Bronchial epithelial cell (primary cell): ENCODE results near the gene TBX20. TPM values are rescaled to one million over a fixed set of nuclear protein-coding genes. Genes with fewer than 3 reads are reported as not detected.

Experiments
- DNase-seq: peaks from one replicate; pipeline ENCODE4 v3.0.0-alpha.2; 2010; ENCODE audit warnings: low read depth
- FAIRE-seq: peaks from 2 replicates; lab custom pipeline; 2011; peaks lifted over from hg19 to GRCh38; lab: Jason Lieb, UNC
- H3K27me3 ChIP-seq: 2 replicates; pipeline ENCODE4 v1.5.1; 2011; ENCODE audit warnings: low read length; ENCODE audit not compliant: control insufficient read depth, insufficient read depth
- H3K36me3 ChIP-seq: 2 replicates; pipeline ENCODE4 v1.5.1; 2011; ENCODE audit warnings: low read length; ENCODE audit not compliant: control insufficient read depth, insufficient read depth
- H3K4me3 ChIP-seq: 2 replicates; pipeline ENCODE4 v1.5.1; 2011; ENCODE audit warnings: mild to moderate bottlenecking, low read depth, low read length, control low read depth
- CTCF ChIP-seq: IDR thresholded peaks from 2 replicates; pipeline ENCODE4 v1.5.1; 2011; ENCODE audit warnings: mild to moderate bottlenecking, moderate library complexity, low read length, control low read depth, inconsistent platforms; ENCODE audit not compliant: insufficient read depth, severe bottlenecking
- total RNA-seq: library from RNA; depleted of rRNA; stranded (reverse); fragments of >200 nt; gene quantifications from 2 replicates; pipeline ENCODE4 v1.2.1, GENCODE V29; 2014

TBX20 gene
- total RNA-seq, result under 0.01 TPM in 1 of 2 replicates, not detected in the other

GRCh38 chr7:35253710-35254495 is at the start of gene TBX20:
Gene TBX20, minus strand, starts transcription at chr7:35254100. Its CDS starts 480 bp downstream, at chr7:35253620.
- Histone ChIP-seq H3K27me3 (peaks cover 76% of the 10 kb centered on the region), H3K4me3 (peak within 1 kb of the TSS; percentile 25), H3K36me3 (no peaks in the 10 kb centered on the region)
- no peak for TF ChIP-seq CTCF
- no peak for FAIRE-seq
- peak; percentile 9 for DNase-seq

- no peak overlapping the region for H3K4me3 ChIP-seq
- H3K36me3 ChIP-seq, result no peaks in the 10 kb centered on the region
- no peaks in the 10 kb centered on the region for H3K27me3 ChIP-seq
- no peak for TF ChIP-seq CTCF
- no peak for DNase-seq
- FAIRE-seq, result no peak
Measured at GRCh38 chr7:35289376-35289775, 35.5 kb upstream of the TBX20 start.

- TF ChIP-seq CTCF, result no peak
- Histone ChIP-seq H3K36me3 (no peaks in the 10 kb centered on the region), H3K27me3 (no peaks in the 10 kb centered on the region), H3K4me3 (no peak overlapping the region)
- no peak for DNase-seq
- no peak for FAIRE-seq
Measured at GRCh38 chr7:35286986-35287385, 33.1 kb upstream of the TBX20 start.

- Histone ChIP-seq H3K36me3 (no peaks in the 10 kb centered on the region), H3K27me3 (no peaks in the 10 kb centered on the region), H3K4me3 (no peak overlapping the region)
- TF ChIP-seq CTCF, result no peak
- FAIRE-seq (no peak), DNase-seq (peak; percentile 10)
Measured at GRCh38 chr7:35286422-35286821, 32.5 kb upstream of the TBX20 start.

GRCh38 chr7:35285799-35286198 is 31.9 kb upstream of the TBX20 start:
- DNase-seq, result no peak
- TF ChIP-seq CTCF, result no peak
- H3K27me3 ChIP-seq, result no peaks in the 10 kb centered on the region
- H3K36me3 ChIP-seq, result no peaks in the 10 kb centered on the region
- no peak overlapping the region for H3K4me3 ChIP-seq
- no peak for FAIRE-seq

- no peaks in the 10 kb centered on the region for H3K36me3 ChIP-seq
- H3K27me3 ChIP-seq, result no peaks in the 10 kb centered on the region
- FAIRE-seq, result no peak
Measured at GRCh38 chr7:35280902-35281301, 27.0 kb upstream of the TBX20 start.

More at GRCh38 chr7:35280902-35281301, 27.0 kb upstream of the TBX20 start:
- H3K4me3 ChIP-seq, result no peak overlapping the region
- no peak for TF ChIP-seq CTCF
- no peak for DNase-seq
